OCI-LY3 (cell line): ENCODE results near the gene SPPL2B.

Experiments used
- EZH2phosphoT487 ChIP-seq: fragments of 200-600 bp; shearing (Covaris generic); IDR thresholded peaks from 2 replicates; pipeline ENCODE4 v1.6.1; 2018; ENCODE audit warnings: antibody characterized with exemption, mixed run types, low read depth
- TF ChIP-seq, protein P1 (sequence below): fragments of 200-600, 300-600 bp; sonication (generic); IDR thresholded peaks from 2 replicates; pipeline ENCODE4 v1.5.1; 2014; ENCODE audit warnings: antibody characterized with exemption, low read length, low read depth

DNA sequence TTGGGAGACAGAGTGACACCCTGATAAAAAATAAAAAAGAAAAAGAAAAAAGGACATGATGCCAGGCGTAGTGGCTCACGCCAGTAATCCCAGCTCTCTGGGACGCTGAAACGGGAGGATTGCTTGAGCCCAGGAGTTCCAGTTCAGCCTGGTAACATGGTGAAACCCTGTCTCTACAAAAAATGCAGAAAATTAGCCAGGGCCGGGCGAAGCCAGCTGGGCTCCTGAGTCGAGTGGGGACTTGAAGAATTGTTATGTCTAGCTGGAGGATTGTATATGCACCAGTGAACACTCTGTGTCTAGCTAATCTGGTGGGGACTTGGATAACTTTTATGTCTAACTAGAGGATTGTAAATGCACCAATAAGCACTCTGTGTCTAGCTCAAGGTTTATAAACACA is 63.9 kb downstream of the SPPL2B start:
- TF ChIP-seq, protein P1, sequence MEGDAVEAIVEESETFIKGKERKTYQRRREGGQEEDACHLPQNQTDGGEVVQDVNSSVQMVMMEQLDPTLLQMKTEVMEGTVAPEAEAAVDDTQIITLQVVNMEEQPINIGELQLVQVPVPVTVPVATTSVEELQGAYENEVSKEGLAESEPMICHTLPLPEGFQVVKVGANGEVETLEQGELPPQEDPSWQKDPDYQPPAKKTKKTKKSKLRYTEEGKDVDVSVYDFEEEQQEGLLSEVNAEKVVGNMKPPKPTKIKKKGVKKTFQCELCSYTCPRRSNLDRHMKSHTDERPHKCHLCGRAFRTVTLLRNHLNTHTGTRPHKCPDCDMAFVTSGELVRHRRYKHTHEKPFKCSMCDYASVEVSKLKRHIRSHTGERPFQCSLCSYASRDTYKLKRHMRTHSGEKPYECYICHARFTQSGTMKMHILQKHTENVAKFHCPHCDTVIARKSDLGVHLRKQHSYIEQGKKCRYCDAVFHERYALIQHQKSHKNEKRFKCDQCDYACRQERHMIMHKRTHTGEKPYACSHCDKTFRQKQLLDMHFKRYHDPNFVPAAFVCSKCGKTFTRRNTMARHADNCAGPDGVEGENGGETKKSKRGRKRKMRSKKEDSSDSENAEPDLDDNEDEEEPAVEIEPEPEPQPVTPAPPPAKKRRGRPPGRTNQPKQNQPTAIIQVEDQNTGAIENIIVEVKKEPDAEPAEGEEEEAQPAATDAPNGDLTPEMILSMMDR, result no peak
- no peak for TF ChIP-seq EZH2phosphoT487
